ENCODE measurements around the gene INTS7.
A peak's percentile ranks its signal among the peaks of the same experiment; 100 is the strongest.

DNA sequence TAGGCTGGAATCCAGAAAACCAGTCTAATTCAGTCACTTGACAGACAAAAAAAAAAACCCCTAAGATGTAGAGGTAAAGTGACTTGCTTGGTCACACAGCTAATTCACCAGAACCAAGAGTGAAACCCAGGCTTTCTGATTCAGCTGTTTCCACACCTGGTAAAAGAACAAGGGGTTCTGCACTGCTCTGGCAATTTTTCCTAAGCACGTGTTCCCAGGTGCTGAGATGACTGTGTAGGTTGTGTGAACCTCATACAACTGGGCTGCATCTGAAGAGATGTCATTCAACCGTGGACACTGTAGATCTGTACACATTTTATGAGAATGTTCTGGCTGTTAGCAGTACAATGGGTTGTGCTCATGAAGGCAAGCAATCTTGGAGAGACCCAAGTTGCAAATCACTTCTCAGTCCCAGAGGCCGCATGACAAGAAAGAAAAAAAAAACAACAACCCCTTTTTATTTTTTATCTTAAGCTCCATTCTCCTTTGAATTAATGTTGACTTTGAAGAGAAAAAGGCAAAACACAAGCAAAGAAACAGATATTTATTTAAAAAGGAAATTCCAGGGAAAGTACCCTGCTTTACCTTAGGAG is 95.4 kb downstream of the INTS7 start:
- TF ChIP-seq, protein P1, sequence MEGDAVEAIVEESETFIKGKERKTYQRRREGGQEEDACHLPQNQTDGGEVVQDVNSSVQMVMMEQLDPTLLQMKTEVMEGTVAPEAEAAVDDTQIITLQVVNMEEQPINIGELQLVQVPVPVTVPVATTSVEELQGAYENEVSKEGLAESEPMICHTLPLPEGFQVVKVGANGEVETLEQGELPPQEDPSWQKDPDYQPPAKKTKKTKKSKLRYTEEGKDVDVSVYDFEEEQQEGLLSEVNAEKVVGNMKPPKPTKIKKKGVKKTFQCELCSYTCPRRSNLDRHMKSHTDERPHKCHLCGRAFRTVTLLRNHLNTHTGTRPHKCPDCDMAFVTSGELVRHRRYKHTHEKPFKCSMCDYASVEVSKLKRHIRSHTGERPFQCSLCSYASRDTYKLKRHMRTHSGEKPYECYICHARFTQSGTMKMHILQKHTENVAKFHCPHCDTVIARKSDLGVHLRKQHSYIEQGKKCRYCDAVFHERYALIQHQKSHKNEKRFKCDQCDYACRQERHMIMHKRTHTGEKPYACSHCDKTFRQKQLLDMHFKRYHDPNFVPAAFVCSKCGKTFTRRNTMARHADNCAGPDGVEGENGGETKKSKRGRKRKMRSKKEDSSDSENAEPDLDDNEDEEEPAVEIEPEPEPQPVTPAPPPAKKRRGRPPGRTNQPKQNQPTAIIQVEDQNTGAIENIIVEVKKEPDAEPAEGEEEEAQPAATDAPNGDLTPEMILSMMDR (IDR thresholded peaks at IDR 0.05; ENCODE audit: low read depth, low read length): no peak
- TF ChIP-seq EZH2phosphoT487 (IDR thresholded peaks at IDR 0.05; ENCODE audit: low read depth): 0 out of 2 replicates have a peak, but pooled peaks have one; percentile 42

All from OCI-LY3 (cell line).